HepG2 (cell line): Measurements from ENCODE around the gene HYAL1.

Source experiments
- CENPBD1 ChIP-seq: sonication (generic); formaldehyde crosslinking; IDR thresholded peaks from 2 replicates; pipeline ENCODE4 v1.8.0; 2022; ENCODE audit warnings: missing genetic modification reagents, low read depth, mild to moderate bottlenecking, borderline replicate concordance
- NR1H2 ChIP-seq: sonication (generic); formaldehyde crosslinking; IDR thresholded peaks from 2 replicates; pipeline ENCODE4 v1.8.1; 2022; ENCODE audit warnings: low read depth, missing genetic modification reagents, borderline replicate concordance
- POLR2A ChIP-seq, 2 experiments: IDR thresholded peaks; 2 replicates each; pipeline ENCODE4 v1.6.1; 2011; ENCODE audit warnings: low read depth in 2 of 2, low read length in 2 of 2, mild to moderate bottlenecking in 1 of 2, moderate library complexity in 1 of 2; ENCODE audit not compliant: insufficient read depth in 1 of 2
- POLR2AphosphoS5 ChIP-seq: IDR thresholded peaks from 2 replicates; pipeline ENCODE4 v1.6.1; 2012; ENCODE audit warnings: low read depth, low read length
- SRY ChIP-seq: sonication (generic); formaldehyde crosslinking; IDR thresholded peaks from 2 replicates; pipeline ENCODE4 v1.8.0; 2022; ENCODE audit warnings: mild to moderate bottlenecking, missing genetic modification reagents
- YY1 ChIP-seq: IDR thresholded peaks from 2 replicates; pipeline ENCODE4 v1.6.1; 2011; ENCODE audit warnings: low read length, low read depth, moderate library complexity, mild to moderate bottlenecking; ENCODE audit not compliant: insufficient read depth, insufficient replicate concordance
- ZNF253 ChIP-seq: sonication (generic); formaldehyde crosslinking; IDR thresholded peaks from 2 replicates; pipeline ENCODE4 v1.8.0; 2022; ENCODE audit warnings: mild to moderate bottlenecking, missing genetic modification reagents, borderline replicate concordance
- ZNF260 ChIP-seq: sonication (generic); formaldehyde crosslinking; IDR thresholded peaks from 2 replicates; pipeline ENCODE4 v1.4.0; 2020; ENCODE audit warnings: missing genetic modification reagents, low read depth, mild to moderate bottlenecking, borderline replicate concordance
- ZNF280B ChIP-seq: sonication (generic); formaldehyde crosslinking; IDR thresholded peaks from 2 replicates; pipeline ENCODE4 v1.5.0; 2020; ENCODE audit warnings: missing genetic modification reagents, mild to moderate bottlenecking, borderline replicate concordance
- ZNF362 ChIP-seq: sonication (generic); formaldehyde crosslinking; IDR thresholded peaks from 2 replicates; pipeline ENCODE4 v1.4.0; 2020; ENCODE audit warnings: missing genetic modification reagents, mild to moderate bottlenecking, borderline replicate concordance
- ZNF660 ChIP-seq: sonication (generic); formaldehyde crosslinking; IDR thresholded peaks from 2 replicates; pipeline ENCODE4 v1.5.1; 2020; ENCODE audit warnings: mild to moderate bottlenecking, low read depth, missing genetic modification reagents, borderline replicate concordance

GRCh38 chr3:50279255-50280016 is 23.9 kb downstream of the HYAL1 start:
- TF ChIP-seq CENPBD1 (CRISPR knock-in tag) (no peak), POLR2AphosphoS5 (no peak; the same call in 1 of the 2 replicates), ZNF660 (CRISPR knock-in tag) (no peak), ZNF253 (CRISPR knock-in tag) (no peak), SRY (CRISPR knock-in tag) (no peak), ZNF280B (no peak), ZNF362 (CRISPR knock-in tag) (no peak), ZNF260 (CRISPR knock-in tag) (no peak), YY1 (no peak), NR1H2 (no peak), POLR2A (IDR thresholded peaks at IDR 0.05; ENCODE audit: insufficient read depth in 1 of 2, low read depth in 2 of 2, low read length in 2 of 2) (no peak; a peak in 1 of 4 replicates)
